Stomach (tissue), 4 donors: ENCODE measurements around the gene ANKRD6.

Experiments
- POLR2A ChIP-seq, 4 donors: fragments of 450-650 bp; IDR thresholded peaks; one replicate each; pipeline ENCODE4 v1.6.1; 2016; ENCODE audit warnings: antibody characterized with exemption in 4 of 4, control low read depth in 2 of 4, mild to moderate bottlenecking in 1 of 4, moderate library complexity in 1 of 4
- POLR2AphosphoS5 ChIP-seq, 3 donors: sonication (generic); formaldehyde crosslinking; IDR thresholded peaks; one replicate each; pipeline ENCODE4 v1.6.1; 2016; ENCODE audit warnings: antibody characterized with exemption in 3 of 3
- TF ChIP-seq, protein P1 (sequence below), 7 experiments: fragments of 450-650 bp in 4 of 7; fragments of 200-600 bp in 3 of 7; sonication (generic) in 3 of 7; IDR thresholded peaks; one replicate each; pipeline ENCODE4 v1.5.1; 2016 to 2019; ENCODE audit warnings: antibody characterized with exemption in 7 of 7, control low read depth in 2 of 7, mild to moderate bottlenecking in 1 of 7

- TF ChIP-seq, protein P1, sequence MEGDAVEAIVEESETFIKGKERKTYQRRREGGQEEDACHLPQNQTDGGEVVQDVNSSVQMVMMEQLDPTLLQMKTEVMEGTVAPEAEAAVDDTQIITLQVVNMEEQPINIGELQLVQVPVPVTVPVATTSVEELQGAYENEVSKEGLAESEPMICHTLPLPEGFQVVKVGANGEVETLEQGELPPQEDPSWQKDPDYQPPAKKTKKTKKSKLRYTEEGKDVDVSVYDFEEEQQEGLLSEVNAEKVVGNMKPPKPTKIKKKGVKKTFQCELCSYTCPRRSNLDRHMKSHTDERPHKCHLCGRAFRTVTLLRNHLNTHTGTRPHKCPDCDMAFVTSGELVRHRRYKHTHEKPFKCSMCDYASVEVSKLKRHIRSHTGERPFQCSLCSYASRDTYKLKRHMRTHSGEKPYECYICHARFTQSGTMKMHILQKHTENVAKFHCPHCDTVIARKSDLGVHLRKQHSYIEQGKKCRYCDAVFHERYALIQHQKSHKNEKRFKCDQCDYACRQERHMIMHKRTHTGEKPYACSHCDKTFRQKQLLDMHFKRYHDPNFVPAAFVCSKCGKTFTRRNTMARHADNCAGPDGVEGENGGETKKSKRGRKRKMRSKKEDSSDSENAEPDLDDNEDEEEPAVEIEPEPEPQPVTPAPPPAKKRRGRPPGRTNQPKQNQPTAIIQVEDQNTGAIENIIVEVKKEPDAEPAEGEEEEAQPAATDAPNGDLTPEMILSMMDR (IDR thresholded peaks at IDR 0.05), result no peak
- TF ChIP-seq POLR2A (IDR thresholded peaks at IDR 0.05), result no peak
- TF ChIP-seq POLR2AphosphoS5 (IDR thresholded peaks at IDR 0.05), result no peak
Measured at GRCh38 chr6:89542081-89542857, 109.3 kb downstream of the ANKRD6 start.
